SIG-M5 treated with dmso at 0.1 percent for 504 hours (cell line): Measurements from ENCODE around the gene SNX18.
"Not testable (repeated sequence)": the region's sequence is repeated elsewhere in the genome, so short reads cannot be mapped to it uniquely, and the experiment has no call there.

Source experiments
- DNase-seq: peaks from one replicate; lab custom pipeline; 2025; ENCODE audit not compliant: unreplicated experiment; lab: John Stamatoyannopoulos, UW

SNX18 gene

GRCh38 chr5:54518818-54519508, 1.4 kb downstream of the SNX18 start:
- no peak for DNase-seq

GRCh38 chr5:54519509-54519876, 1.9 kb downstream of the SNX18 start:
- DNase-seq, result no peak

GRCh38 chr5:54520438-54520846, 2.9 kb downstream of the SNX18 start:
- DNase-seq, result peak; percentile 78

- no peak for DNase-seq
These were observed 3.4 kb downstream of the SNX18 start for GRCh38 chr5:54520940-54521339.

GRCh38 chr5:54521856-54522479, 4.4 kb downstream of the SNX18 start:
- no peak for DNase-seq

GRCh38 chr5:54523534-54523933, 6.0 kb downstream of the SNX18 start:
- peak; percentile 15 for DNase-seq

GRCh38 chr5:54524082-54524481, 6.5 kb downstream of the SNX18 start:
- peak; percentile 16 for DNase-seq

GRCh38 chr5:54524704-54525103, 7.1 kb downstream of the SNX18 start:
- DNase-seq, result no peak

GRCh38 chr5:54525261-54525660, 7.7 kb downstream of the SNX18 start:
- DNase-seq, result no peak

GRCh38 chr5:54525692-54526091, 8.1 kb downstream of the SNX18 start:
- DNase-seq, result no peak

GRCh38 chr5:54526604-54527288, 9.2 kb downstream of the SNX18 start:
- DNase-seq, result no peak

- no peak for DNase-seq
These were observed 11.2 kb downstream of the SNX18 start for GRCh38 chr5:54528633-54529209.

GRCh38 chr5:54529565-54529964, 12.0 kb downstream of the SNX18 start:
- no peak for DNase-seq

- DNase-seq, result no peak
These were observed 14.0 kb downstream of the SNX18 start for GRCh38 chr5:54531546-54531945.

GRCh38 chr5:54533541-54534190, 16.1 kb downstream of the SNX18 start:
- no peak for DNase-seq

GRCh38 chr5:54534191-54535004, 16.8 kb downstream of the SNX18 start:
- no peak for DNase-seq

GRCh38 chr5:54535149-54535844, 17.7 kb downstream of the SNX18 start:
- DNase-seq, result no peak

GRCh38 chr5:54536375-54536774, 18.8 kb downstream of the SNX18 start:
- not testable (repeated sequence) for DNase-seq

- DNase-seq, result not testable (repeated sequence)
These were observed 19.3 kb downstream of the SNX18 start for GRCh38 chr5:54536861-54537260.

GRCh38 chr5:54537725-54538124, 20.2 kb downstream of the SNX18 start:
- no peak for DNase-seq
